Esophagus muscularis mucosa (tissue), 3 donors: Measurements from ENCODE around the gene PTPRJ.

ENCODE experiments used
- CTCF ChIP-seq, 3 experiments: fragments of 200-600 bp in 2 of 3; fragments of 450-650 bp in 1 of 3; sonication (generic) in 2 of 3; IDR thresholded peaks; one replicate each; pipeline ENCODE4 v1.5.1; 2017 to 2019; ENCODE audit warnings: antibody characterized with exemption in 3 of 3, mild to moderate bottlenecking in 2 of 3, moderate library complexity in 1 of 3
- POLR2A ChIP-seq: fragments of 450-650 bp; IDR thresholded peaks from one replicate; pipeline ENCODE4 v1.6.1; 2017; ENCODE audit warnings: antibody characterized with exemption, moderate library complexity, mild to moderate bottlenecking, low read depth
- POLR2AphosphoS5 ChIP-seq, 2 donors: sonication (generic); formaldehyde crosslinking; IDR thresholded peaks; one replicate each; pipeline ENCODE4 v1.6.1; 2017; ENCODE audit warnings: antibody characterized with exemption in 2 of 2

- TF ChIP-seq POLR2A (no peak), CTCF (IDR thresholded peaks at IDR 0.05) (no peak), POLR2AphosphoS5 (IDR thresholded peaks at IDR 0.05) (no peak)
Measured at GRCh38 chr11:48043111-48043990, 63.0 kb downstream of the PTPRJ start.
